ENCODE results near the gene TLE5. TPM values are rescaled to one million over a fixed set of nuclear protein-coding genes. Genes with fewer than 3 reads are reported as not detected.

The TLE5 gene
- total RNA-seq, 2 experiments from 2014 or later: 283 to 296 TPM

DNA sequence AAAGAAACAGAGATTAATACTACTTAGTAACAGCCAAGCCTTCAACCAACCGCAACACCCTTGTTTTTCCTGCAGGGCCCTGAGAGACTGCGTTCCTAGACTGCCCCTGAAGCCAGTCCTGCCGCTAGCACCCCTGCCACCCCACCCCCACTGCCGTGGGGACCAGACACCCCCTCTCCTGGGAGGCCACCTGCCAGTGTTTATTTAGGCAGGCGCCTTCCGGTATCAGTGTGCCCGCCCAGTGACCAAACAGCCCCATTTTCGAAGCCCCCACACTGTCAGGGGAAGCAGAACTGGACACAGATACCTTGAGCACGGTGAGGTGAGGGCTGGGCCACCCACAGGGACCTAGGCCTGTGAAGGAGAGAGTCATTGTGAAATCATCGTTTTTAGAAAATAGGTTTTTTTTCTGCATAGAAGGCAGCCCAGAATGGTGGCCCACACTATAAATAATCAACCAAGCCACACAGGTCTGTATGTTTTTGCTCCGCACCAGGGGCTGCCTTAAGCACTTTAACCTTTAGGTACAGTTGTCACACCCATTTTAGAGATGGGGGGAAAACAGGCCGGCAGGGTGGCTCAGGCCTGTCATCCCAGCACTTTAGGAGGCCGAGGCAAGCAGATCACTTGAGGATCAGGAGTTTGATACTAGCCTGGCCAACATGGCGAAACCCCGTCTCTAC is 3.5 kb upstream of the TLE5 start:
- no peak overlapping the region for H3K27ac Mint-ChIP-seq
- TF ChIP-seq, protein P1, sequence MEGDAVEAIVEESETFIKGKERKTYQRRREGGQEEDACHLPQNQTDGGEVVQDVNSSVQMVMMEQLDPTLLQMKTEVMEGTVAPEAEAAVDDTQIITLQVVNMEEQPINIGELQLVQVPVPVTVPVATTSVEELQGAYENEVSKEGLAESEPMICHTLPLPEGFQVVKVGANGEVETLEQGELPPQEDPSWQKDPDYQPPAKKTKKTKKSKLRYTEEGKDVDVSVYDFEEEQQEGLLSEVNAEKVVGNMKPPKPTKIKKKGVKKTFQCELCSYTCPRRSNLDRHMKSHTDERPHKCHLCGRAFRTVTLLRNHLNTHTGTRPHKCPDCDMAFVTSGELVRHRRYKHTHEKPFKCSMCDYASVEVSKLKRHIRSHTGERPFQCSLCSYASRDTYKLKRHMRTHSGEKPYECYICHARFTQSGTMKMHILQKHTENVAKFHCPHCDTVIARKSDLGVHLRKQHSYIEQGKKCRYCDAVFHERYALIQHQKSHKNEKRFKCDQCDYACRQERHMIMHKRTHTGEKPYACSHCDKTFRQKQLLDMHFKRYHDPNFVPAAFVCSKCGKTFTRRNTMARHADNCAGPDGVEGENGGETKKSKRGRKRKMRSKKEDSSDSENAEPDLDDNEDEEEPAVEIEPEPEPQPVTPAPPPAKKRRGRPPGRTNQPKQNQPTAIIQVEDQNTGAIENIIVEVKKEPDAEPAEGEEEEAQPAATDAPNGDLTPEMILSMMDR (IDR thresholded peaks at IDR 0.05): no peak
- H3K9me3 Mint-ChIP-seq: no peaks in the 10 kb centered on the region
- ATAC-seq: no peak
- H3K27me3 Mint-ChIP-seq: no peaks in the 10 kb centered on the region
- ChIA-PET POLR2A (no interaction called here), CTCF (interaction anchor here (1.0 to 3.1 kb wide), 2 partner anchors 10 kb away, joined by 4 to 11 read pairs; no protein-coding TSS in a partner anchor)
- DNase-seq: no peak
- intact Hi-C loops (cut with micrococcal nuclease): loop anchor here (10.0 kb wide), 1 partner anchor 111 kb away; no protein-coding TSS in a partner anchor
- H3K4me3 Mint-ChIP-seq: no peak overlapping the region
- peaks cover 3% of the 10 kb centered on the region for H3K36me3 Mint-ChIP-seq (ENCODE audit: low read depth)
- peaks cover 8% of the 10 kb centered on the region for H3K4me1 Mint-ChIP-seq (ENCODE audit: low read depth)

DNA sequence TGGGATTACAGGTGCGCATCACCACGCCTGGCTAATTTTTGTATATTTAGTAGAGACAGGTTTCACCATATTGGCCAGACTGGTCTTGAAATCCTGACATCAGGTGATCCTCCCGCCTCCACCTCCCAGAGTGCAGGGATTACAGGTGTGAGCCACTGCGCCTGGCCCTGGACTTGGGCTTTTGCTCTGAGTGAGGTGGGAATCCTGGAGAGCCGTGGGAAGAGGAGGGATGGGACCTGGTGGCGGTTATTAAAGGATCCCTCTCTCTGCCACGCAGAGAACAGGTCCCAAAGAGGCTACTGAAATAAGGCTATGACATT is 1.7 kb upstream of the TLE5 start:
- POLR2A ChIA-PET: no interaction called here
- Mint-ChIP-seq H3K4me1 (ENCODE audit: low read depth) (peaks cover 18% of the 10 kb centered on the region), H3K27ac (no peak overlapping the region), H3K36me3 (ENCODE audit: low read depth) (peaks cover 14% of the 10 kb centered on the region), H3K4me3 (peak overlapping the region; percentile 80), H3K9me3 (no peaks in the 10 kb centered on the region), H3K27me3 (no peaks in the 10 kb centered on the region)
- TF ChIP-seq, protein P1 (IDR thresholded peaks at IDR 0.05): no peak
- no peak for ATAC-seq
- CTCF ChIA-PET: interaction anchor here (1.5 to 3.1 kb wide), 2 partner anchors 12 to 40 kb away, joined by 5 to 11 read pairs; no protein-coding TSS in a partner anchor
- intact Hi-C loops (cut with micrococcal nuclease): loop anchor here (10.0 kb wide), 1 partner anchor 109 kb away; no protein-coding TSS in a partner anchor
- DNase-seq: no peak

DNA sequence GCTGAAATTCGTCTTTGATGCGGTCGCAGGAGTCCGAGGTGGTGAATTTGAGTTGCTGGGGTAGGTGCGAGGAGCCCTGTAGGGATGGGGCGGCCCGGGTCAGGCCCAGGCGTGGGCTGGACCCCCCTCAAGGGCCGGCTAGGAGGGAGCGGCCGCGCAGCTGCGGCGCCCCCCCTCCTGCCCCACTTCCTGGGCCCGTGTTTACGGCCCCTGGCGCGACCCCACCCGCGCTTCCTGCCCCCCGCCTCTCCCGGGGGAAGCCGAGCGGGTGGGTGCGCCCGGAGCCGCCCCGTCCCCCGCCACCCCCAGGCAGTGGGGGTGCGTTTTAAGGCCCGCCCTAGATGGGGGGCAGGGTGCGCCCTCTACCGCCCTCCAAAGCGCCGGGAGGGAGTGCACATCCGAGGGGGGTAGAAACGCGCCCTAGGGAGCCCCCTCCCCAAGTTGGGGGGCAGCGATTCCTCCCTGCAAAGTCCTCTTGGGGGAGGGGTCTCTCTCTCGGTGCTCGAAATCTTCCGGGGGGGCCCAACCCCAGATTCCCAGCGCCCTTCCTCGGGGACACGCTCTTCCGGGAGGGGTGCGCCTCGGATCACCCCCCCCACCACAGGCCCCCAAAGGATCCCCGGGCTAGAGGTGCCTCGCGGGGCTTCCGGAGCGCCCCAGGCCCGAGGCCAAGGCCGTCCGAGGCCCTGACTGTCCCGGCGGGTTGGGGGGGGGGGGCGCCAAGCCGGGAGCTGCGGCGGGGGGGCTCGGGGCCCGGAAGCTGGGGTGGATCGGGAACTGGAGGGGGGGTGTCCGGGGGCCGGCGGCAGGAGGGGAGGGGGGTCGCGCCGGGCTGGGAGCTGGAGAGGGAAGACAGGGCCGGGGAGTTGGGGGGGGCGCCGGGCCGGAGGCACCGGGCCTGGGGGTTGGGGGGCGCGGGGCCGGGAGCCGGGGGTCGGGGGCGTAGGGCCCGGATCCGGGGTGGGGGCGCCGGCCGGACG is 823 bp downstream of the TLE5 start:
- TF ChIP-seq, protein P1 (IDR thresholded peaks at IDR 0.05): no peak
- POLR2A ChIA-PET: interaction anchor here (1.0 to 3.4 kb wide), 3 partner anchors 9 to 118 kb away, joined by 3 to 15 read pairs (median 14); no protein-coding TSS in a partner anchor
- H3K9me3 Mint-ChIP-seq: no peaks in the 10 kb centered on the region
- H3K27me3 Mint-ChIP-seq: no peaks in the 10 kb centered on the region
- H3K4me1 Mint-ChIP-seq (ENCODE audit: low read depth): peaks cover 32% of the 10 kb centered on the region
- H3K27ac Mint-ChIP-seq: peak overlapping the region; percentile 63
- peaks cover 25% of the 10 kb centered on the region for H3K36me3 Mint-ChIP-seq (ENCODE audit: low read depth)
- peak overlapping the region; percentile 75 for H3K4me3 Mint-ChIP-seq
- intact Hi-C loops (cut with micrococcal nuclease): loop anchor here (10.0 kb wide), 1 partner anchor 107 kb away; no protein-coding TSS in a partner anchor
- CTCF ChIA-PET: interaction anchor here (0.7 to 2.9 kb wide), 7 partner anchors 14 to 110 kb away, joined by 3 to 12 read pairs (median 8); no protein-coding TSS in a partner anchor
- ATAC-seq (peak; percentile 68), DNase-seq (peak; percentile 69)

DNA sequence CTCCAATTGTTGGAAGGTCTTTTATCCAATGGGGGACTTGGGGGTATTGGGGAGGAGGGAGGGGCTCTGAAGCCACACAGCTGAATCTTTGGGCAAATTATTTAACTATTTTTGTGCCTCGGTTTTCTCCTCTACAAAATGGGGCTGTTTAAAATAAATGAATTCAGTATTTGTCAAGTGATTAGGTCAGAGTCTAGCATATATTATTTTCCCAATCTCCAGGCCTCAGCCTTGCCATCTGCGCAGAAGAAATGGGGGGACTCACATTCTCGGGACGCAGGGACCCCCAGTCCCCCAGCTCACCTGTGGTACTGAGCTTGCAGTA is 1.5 kb downstream of the TLE5 start:
- H3K36me3 Mint-ChIP-seq (ENCODE audit: low read depth): peaks cover 25% of the 10 kb centered on the region
- no peaks in the 10 kb centered on the region for H3K27me3 Mint-ChIP-seq
- POLR2A ChIA-PET: interaction anchor here (2.9 to 3.4 kb wide), 2 partner anchors 9 to 24 kb away, joined by 14 to 15 read pairs; no protein-coding TSS in a partner anchor
- H3K27ac Mint-ChIP-seq: peak overlapping the region; percentile 63
- intact Hi-C loops (cut with micrococcal nuclease): loop anchor here (10.0 kb wide), 1 partner anchor 106 kb away; no protein-coding TSS in a partner anchor
- CTCF ChIA-PET: interaction anchor here (1.0 to 2.9 kb wide), 7 partner anchors 15 to 110 kb away, joined by 3 to 12 read pairs (median 8); no protein-coding TSS in a partner anchor
- no peak for DNase-seq
- peak overlapping the region; percentile 75 for H3K4me3 Mint-ChIP-seq
- TF ChIP-seq, protein P1 (IDR thresholded peaks at IDR 0.05): no peak
- H3K9me3 Mint-ChIP-seq: no peaks in the 10 kb centered on the region
- peaks cover 31% of the 10 kb centered on the region for H3K4me1 Mint-ChIP-seq (ENCODE audit: low read depth)
- no peak for ATAC-seq

All from activated CD8-positive, alpha-beta T cell treated with anti-CD3 and anti-CD28 coated beads for 36 hours (primary cell).